GM20000 (cell line): ENCODE data around the gene FKBP5.
"Not testable (repeated sequence)": the region's sequence is repeated elsewhere in the genome, so short reads cannot be mapped to it uniquely, and the experiment has no call there.

Experiments
- DNase-seq: peaks from one replicate; pipeline ENCODE4 v3.0.0; 2012; ENCODE audit warnings: low spot score
- CTCF ChIP-seq: IDR thresholded peaks from 2 replicates; pipeline ENCODE4 v1.5.1; 2012; ENCODE audit warnings: mild to moderate bottlenecking, control low read depth; ENCODE audit errors: extremely low read depth, missing control alignments

Gene FKBP5

DNA sequence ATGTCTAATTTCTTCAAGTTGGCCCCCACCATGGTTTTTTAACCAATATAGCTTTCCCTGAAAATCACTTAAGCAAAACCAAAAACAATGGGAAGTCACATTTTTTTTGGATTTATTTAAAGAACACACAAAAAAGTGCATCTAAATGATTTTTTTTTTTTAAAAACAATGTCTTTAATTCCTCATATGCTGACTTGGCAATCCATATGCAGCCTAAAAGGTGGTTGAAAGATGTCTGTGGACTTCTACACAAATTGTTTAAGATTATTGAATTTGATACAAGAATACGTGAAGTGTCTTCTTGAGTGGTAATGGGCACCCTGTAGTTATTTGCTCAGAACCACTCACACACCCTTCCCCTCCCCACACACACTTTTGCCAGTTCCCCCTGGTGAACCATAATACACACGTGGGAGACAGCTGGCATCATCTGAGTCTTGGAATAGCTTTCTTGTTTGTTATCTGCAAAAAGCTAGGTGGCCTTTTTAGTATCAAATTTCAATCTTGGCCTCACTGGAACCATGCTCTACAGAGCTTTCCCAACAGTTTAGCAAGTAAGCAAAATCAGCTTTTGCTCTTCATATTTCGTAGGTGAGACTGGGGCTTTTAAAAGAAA is 115.1 kb downstream of the FKBP5 start:
- no peak for TF ChIP-seq CTCF
- no peak for DNase-seq

DNA sequence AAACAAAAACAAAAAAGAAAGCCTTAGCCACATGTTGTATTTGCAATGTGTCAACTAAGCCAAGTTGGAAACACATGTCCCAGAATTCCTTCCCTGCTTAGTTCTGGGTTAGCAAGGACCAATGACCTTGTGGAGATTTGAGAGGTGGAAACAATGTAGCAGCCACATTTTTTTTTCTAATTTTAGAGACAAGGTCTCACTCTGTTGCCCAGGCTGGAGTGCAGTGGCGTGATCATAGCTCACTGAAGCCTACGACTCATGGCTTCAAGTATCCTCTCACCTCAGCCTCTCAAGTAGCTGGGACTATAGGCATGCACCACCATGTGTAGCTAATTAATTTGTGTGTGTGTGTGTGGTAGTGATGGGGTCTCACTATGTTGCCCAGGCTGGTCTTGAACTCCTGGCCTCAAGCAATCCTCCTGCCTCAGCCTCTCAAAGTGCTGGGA is 117.8 kb downstream of the FKBP5 start:
- not testable (repeated sequence) for DNase-seq

DNA sequence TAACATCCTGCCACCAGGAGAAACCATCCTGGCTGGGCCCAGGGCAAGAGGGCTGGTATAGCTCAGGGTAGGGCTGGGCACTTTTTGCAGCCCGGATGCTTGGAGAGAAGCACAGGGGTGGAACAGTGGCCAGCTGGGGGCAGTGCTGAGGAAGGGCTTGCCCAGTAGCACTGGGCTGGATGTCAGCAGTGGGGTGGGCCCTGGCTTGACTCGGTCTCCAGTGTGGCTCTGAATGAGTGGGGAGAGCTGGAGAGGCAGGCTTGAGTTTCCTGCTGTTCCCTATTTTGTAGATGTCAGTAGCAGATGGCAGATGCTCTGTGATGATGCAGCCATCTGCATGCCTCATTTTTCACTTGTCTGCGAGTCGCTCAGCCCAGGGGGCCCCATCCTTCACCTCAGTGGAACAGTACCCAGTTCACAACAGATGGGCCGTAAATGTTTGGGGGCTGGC is 119.7 kb downstream of the FKBP5 start:
- peak; percentile 25 for TF ChIP-seq CTCF
- DNase-seq: peak; percentile 15

GRCh38 chr6:35566794-35567193 is 121.9 kb downstream of the FKBP5 start:
- TF ChIP-seq CTCF: no peak
- DNase-seq: no peak

DNA sequence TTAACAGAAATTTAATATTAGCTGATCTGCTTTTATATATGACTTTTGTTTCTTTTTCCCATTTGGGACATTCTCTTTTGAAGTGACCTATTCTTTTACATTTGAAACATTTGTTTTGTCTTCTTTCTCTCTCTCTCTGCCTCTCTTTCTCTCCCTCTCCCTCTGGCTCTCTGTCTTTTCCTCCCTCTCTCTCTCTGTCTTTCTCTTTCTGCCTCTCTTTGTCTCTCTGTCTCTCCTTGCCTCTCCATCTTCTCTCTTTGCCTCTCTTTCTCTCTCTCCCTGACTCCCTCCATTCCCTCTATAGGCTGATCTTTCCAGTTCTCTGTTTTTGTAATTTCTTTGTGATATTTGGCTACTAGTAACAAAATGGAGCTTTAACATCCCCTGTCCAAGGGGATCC is 124.0 kb downstream of the FKBP5 start:
- TF ChIP-seq CTCF: no peak
- no peak for DNase-seq

DNA sequence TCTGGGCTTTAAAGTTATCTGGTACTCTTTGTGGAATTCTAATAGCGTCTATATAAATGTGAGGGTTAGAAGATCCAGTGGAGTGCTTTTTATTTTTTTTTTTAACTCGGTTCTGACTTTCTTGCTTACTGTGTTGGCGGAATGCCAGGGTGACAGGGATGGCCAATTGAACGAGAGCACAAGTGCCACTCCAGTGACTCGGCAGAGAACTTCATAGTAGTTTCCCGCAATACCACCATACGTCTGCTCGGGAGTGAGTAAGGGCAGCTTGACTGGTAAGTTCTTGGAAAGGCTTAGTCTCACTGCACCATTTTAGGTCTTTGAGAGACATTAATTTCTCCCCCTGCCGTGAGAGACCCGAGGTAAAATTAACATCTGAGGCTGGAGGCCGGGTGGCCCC is 126.7 kb downstream of the FKBP5 start:
- TF ChIP-seq CTCF: no peak
- no peak for DNase-seq

DNA sequence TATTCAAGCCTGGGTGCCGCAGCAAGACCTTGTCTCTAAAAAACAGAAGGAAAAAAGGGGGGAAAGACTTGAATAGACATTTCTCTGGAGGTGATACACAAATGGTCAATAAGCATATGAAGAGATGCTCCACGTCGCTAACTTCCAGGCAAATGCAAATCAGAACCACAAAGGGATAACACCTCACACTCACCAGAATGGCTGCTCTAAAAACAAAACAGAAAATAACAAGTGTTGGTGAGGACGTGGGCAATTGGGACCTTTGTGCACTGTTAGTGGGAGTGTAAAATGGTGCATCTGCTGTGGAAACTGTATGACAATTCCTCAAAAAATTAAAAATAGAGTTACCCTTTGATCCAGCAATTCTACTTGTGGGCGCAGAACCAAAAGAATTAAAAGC is 127.6 kb downstream of the FKBP5 start:
- no peak for TF ChIP-seq CTCF
- DNase-seq: no peak

- no peak for TF ChIP-seq CTCF
- no peak for DNase-seq
Observed at GRCh38 chr6:35558571-35558970, 130.1 kb downstream of the FKBP5 start.
